CD4-positive, alpha-beta T cell treated with Interleukin-4 for 4 hours (primary cell): ENCODE data around the gene ZFP1.
"Not testable (repeated sequence)": the region's sequence is repeated elsewhere in the genome, so short reads cannot be mapped to it uniquely, and the experiment has no call there.

Source experiments
- DNase-seq: peaks from one replicate; pipeline ENCODE4 v3.0.0-alpha.2; 2020

The ZFP1 gene

DNA sequence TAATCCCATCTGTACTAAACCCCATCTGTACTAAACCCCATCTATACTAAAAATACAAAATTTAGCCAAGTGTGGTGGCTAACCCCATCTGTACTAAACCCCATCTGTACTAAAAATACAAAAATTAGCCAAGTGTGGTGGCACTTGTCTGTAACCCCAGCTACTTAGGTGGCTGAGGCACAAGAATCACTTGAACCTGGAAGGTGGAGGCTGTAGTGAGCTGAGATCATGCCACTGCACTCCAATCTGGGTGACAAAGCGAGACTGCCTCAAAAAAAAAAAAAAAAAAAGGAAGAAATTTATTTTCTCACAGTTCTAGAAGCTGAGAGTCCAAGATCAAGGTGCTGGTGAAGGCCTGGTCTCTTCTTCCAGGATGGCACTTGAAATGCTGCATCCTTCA is 12.1 kb downstream of the ZFP1 start:
- DNase-seq: no peak

DNA sequence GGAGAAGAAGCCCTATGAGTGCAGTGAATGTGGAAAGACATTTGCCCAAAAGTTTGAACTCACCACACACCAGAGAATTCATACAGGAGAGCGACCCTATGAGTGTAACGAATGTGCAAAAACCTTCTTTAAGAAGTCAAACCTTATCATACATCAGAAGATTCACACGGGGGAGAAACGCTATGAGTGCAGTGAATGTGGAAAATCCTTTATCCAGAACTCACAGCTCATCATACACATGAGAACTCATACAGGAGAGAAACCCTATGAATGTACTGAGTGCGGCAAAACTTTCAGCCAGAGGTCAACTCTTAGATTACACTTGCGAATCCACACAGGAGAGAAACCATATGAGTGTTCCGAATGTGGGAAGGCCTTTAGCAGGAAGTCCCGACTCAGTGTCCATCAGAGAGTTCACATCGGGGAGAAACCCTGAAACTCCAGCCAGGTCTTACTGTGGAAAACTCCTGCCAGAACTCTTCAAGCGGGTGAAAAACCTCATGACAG is 21.6 kb downstream of the ZFP1 start:
- DNase-seq: no peak

DNA sequence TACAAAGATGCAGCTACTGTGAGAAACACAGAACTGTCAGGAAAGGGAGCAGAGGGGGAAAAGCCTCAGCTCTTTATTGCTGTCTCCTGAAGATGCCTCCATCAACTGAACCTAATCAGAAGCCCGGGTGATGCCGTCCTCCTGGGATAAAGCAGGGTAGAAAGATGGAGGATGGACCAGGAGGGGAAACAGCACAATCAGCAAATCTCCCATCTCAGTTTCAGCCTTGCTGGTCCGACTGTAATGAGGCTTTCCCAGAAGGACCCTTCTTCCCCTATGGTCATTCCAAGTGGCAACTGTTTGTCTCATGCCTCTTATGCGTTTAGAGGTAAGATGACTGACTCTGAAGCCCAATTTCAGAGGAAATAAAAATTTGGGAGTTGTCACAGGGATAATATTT is 24.3 kb downstream of the ZFP1 start:
- DNase-seq: no peak

DNA sequence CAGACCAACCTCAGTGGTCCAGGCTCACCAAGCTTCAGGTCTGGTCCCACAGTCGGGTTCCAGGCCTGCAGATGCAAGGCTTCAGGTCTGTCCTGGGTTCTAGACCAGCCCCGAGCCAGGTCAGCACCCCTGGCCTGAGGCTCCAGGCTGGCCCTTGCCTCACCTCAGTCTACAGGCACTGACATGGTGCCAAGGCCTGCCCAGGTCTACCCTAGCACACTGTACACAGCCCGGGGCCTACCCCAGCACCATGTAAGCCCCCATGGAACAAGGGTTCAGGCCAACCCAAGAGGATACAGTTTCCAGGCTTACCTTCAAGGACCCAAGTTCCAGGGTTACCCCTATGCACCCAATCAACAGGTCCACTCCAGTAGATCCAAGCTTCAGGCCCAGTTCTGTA is 26.8 kb downstream of the ZFP1 start:
- DNase-seq: no peak

DNA sequence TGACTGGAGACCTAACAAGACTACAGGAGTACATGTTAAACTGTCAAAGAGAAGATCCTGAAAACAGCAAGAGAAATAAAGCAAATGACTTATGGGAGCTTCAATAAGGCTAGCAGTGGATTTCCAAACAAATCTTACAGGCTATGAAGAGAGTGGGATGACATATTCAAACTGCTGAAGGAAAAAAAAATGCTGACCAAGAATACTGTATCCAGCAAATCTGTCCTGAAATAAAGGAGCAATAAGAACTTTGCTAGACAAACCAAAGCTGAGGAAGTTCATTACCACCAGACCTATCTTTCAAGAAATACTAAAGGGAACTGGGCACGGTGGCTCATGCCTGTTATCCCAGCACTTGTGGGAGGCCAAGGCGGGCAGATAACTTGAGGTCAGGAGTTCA is 28.6 kb downstream of the ZFP1 start:
- DNase-seq: no peak

DNA sequence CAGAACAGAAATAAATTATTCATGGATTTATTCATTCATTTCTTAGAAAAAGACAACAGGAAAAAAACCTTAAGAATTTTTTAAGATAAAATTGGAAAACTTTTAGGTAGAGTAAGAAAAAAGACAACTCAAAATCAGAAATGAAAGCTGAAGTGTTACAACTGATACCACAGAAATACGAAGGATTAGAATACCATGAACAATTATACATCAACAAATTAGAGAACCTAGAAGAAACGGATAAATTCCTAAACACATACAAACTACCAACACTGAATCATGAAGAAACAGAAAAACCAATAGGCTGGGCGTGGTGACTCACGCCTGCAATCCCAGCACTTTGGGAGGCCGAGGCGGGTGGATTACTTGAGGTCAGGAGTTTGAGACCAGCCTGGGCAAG is 30.9 kb downstream of the ZFP1 start:
- no peak for DNase-seq

DNA sequence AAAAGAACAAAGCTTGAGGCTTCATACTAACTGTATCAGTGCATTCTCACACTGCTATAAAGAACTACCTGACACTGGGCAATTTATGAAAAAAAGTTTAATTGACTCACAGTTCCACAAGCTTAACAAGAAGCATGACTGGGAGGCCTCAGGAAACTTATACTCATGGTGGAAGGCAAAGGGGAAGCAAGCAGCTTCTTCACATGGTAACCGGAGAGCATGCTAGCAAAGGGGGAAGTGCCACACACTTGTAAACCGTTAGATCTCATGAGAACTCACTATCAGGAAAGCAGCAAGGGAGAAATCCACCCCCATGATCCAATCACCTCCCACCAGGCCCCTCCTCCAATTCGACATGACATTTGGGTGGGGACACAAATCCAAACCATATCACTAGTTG is 33.3 kb downstream of the ZFP1 start:
- no peak for DNase-seq

DNA sequence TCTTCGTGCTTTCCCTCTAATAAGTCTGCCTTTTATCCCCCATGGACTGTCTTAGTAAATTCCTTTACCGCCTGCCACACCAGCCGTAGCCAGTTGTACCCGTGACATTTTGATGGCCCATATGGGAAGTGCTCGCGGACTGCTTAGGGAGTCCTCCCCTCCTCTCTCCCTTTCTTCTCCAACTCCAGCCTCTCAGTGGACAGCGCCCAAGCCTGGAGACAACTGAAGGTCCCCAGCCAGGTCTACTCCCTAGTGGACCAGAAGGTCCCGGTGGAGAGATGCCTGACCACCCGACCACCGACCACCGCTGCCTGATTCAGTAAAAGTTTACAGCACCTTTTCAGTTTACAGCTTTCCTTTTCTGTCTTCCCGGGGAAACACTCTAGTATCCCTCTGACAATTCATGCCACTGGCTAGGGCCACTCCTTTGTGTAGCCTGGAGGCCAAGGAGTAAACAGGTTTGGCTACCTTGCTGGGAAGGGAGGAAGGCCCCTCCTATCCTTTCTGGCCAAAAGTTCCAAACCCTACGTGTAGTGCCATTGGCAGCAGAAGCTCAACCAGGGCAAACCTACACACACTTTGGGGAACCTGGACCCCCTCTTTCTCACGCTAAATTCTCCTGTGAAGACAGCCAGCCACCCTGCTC is 40.6 kb downstream of the ZFP1 start:
- DNase-seq: no peak

DNA sequence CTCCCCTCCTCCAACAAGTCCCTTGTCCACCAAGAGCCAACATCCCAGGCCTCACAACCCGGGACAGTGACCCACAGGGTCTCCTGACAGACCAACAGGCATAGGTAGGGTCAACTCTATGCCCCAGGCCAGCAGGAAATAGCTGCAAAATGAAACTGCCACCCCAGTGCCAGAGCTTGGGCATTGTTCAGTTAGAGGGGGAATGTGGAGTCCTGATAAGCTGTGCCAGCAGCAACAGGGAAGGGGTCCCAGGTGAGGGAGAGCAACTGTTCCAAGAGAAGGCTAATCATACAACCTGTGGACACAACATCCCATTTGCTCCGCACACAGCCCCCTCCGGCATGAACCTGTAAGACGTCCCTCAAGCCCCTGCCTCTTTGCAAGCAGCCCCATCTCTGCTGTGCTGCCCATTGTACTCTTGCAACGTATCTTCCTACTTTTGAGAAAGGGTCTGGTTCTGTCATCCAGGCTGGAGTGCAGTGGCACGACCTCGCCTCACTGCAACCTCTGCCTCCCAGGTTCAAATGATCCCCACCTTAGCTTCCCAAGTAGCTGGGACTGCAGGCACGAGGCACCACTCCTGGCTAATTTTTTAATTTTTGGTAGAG is 41.4 kb downstream of the ZFP1 start:
- no peak for DNase-seq

DNA sequence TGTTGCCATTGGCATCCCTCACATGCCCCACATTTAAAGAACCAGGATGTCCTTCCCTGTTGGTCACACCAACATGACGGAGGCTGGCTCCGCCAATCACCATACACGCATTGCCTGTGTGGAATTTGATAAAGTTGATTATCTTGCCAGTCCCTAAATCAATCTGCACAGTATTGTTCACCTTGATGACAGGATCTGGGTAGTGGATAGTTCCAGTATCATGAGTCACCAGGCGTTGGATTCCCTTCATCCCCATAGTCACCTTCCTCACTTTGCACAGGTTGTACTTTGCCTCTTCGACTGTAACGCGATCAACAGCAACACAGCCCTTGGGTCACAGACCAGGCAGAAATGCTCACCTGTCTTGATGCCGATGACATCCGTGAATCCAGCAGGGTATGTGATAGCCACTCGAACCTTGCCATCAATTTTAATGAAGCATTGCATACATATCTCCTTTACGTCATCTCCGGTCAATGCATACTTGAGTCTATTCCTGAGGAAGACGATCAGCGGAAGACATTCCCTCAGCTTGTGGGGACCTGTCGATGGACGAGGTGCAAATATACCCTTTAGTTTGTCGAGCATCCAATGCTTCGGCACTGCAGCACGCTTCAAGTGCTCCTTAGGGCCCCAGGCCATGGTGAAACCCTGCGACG is 44.4 kb downstream of the ZFP1 start:
- DNase-seq: no peak

DNA sequence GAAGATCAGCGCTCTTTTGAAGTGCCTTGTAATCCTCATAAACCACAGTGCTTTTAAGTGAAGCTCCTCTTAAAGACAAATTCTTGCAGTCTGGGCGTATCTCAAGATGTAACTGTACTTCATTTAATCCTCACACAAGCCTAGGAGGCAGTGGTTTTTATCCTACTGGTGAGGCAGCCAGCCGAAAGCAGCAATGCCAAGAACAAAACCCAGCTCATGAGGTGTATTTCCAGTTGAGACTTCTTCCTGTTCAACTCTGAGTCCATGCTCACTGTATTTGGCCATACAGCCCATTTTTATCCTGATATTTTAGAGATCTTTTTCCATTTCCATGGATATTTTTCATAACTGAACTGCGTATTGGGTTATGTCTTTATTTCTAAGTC is 44.9 kb downstream of the ZFP1 start:
- no peak for DNase-seq

DNA sequence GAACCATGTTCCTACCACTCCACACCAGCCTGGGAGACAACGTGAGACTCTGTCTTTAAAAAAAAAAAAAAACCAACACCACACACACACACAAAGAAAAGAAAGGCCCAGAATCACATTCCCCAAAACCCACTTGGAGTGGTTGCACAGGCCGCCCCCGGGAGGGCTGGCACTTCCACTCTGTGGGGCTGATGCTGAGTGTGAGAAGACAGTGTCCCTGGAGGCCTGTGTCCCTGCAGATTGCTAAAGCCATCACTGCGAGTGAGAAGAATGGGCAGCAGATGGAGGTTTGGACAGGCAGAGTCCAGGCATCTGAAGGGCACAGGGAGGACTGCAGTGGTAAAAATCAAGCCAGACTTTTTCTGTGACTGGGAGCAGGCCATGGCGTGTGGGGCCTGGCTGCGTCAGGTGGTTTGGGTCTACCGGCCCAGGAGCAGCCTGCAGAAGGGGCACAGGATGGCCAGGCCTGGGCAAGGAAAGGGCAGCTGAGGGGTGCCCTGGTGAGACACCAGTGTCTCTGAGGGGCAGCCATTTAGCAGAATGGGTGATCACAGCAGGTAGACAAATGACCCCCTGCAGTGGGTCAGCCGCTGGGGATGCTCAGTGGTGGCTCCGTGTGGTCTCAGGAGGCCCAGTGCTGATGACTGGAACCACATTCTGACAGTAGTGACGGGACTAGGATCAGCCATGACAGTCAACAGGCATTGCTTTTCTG is 45.6 kb downstream of the ZFP1 start:
- no peak for DNase-seq

DNA sequence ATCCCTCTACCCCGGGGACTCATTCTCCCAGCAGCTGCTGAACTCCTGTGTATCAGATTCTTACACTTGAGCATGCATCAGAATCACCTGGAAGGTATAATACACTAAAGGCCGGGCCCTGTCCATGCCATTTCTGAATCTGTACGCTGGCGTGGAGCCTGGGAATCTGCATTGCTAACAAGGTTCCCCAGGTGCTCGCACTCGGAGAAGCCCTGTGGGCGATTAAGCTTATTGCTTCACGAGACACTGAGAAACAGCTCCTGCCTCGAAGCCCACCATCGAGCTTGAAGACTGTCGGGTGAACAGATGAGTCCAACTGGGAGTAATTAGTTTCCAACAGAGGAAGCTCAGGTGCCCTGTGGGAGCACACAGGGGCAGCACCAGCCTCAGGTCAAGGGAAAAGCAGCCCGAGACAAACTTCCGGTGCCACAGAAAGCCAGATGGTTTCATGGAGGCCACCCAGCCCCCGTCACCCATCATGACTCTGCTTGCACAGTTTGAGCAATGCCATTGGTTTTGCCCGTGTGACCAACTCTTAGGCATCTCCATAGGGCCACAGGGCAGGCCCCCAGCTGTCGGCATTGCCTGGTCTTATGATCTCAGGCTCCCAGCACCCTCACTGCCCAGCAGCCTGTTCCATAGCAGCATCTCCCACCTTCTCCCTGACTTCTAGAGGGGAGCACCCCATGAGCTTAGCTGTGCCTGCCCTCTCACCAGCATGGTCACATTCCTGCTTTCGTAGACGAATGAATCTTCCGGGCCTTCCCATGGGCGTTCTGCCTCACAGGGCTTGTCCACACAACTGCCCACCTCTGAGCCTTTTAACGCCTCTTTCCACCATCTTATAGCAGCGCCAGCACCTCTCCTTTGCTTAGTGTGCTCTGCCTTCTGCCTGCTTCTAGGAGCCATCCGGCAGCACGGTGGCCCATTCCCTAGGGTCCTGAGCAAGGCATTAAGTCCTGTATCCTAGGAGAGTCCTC is 47.8 kb downstream of the ZFP1 start:
- DNase-seq: no peak

DNA sequence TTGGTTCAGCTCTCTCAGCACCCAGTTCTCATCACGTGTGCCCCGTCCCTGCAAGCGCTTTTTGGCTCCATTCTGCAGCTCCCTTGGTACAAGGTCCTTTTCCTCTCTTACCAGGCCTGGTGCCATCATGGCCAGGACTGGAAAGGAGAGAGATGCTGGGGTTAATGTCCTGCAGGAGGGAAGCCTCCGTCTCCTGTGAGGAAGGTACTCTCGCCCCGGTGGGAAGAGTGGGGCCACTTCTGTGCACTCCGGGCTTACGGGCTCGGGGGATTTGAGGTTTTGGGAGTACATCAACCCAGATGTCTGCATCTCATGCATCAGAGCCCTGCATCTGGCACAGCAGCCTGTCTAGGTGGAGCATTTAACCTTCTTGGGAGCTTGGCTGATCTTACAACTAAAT is 48.5 kb downstream of the ZFP1 start:
- no peak for DNase-seq

DNA sequence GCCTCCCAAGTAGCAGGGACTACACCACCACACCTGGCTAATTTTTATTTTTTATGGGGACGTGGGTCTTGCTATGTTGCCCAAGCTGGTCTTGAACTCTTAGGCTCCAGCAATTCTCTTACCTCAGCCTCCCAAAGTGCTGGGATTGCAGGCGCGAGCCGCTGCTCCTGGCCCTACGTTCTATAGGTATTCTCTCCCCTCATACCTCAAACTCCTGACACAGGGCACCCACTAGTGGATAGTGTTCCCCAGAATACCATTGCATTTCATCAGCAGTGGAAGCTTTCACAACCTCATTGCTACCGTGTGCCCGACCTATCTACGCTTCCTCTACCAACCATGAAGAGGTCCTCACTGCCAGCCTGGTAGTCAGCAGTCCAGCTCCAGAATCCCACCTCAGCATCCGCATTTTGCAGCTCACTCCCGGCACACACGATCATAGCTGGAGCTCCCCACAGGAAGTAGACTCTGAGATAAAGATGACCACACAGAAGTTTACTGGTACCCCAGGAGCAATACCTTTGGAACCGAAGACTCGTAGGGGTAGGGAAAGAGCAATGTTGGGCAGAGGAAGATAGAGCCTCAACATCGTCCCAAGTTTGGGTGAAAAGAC is 49.3 kb downstream of the ZFP1 start:
- no peak for DNase-seq

DNA sequence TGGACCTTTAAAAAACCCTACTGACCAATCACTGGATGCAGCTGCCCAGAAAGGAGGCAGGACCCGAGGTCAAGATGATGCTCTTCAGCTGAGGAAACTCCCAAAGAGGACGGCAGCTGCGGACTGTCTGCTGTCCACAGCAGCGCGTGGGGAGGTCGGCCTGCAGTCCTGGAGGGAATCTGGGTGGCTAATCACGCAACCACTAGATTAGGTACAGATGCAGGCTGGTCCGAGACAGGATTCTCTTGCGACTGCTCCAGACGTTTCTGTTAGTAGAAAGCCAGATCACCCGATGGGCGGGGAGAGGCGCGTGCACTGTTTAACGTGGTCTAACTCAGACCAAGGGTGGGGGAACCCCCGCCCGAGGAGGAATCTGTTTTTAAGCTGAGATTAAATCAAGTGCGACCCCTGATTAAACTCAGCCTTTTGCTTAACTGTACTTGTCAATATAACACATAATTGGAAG is 49.8 kb downstream of the ZFP1 start:
- no peak for DNase-seq

DNA sequence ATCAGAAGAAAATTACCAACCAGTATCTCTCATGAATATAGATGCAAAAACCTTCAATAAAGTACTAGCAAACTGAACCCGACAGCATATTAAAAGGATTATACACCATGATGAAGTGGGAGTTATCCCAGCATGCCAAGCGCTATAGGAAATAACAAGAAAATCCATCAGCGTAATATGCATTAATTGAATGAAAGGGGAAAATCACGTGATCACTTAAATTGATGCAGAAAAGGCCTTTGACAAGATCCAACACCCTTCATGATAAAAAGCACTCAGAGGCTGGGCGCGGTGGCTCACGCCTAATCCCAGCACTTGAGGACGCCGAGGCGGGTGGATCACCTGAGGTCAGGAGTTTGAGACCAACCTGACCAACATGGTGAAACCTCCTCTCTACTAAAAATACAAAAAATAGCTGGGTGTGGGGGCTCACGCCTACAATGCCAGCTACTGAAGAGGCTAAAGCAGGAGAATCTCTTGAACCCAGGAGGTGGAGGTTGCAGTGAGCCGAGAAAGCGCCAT is 53.8 kb downstream of the ZFP1 start:
- DNase-seq: no peak

DNA sequence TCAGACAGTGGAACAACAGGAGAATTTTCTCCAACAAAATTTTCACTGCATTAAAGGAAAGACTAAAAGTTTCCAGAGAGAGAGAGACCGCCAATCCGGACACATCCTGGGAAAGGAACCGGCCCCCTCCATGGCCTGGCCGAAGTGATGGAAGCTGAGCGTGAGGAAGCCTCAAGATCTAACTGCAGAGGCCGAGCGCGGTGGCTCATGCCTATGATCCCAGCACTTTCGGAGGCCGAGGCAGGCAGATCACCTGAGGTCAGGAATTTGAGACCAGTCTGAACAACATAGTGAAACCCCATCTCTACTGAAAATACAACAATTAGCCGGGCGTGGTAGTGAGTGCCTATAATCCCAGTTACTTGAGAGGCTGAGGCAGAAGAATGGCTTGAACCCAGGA is 54.8 kb downstream of the ZFP1 start:
- no peak for DNase-seq

DNA sequence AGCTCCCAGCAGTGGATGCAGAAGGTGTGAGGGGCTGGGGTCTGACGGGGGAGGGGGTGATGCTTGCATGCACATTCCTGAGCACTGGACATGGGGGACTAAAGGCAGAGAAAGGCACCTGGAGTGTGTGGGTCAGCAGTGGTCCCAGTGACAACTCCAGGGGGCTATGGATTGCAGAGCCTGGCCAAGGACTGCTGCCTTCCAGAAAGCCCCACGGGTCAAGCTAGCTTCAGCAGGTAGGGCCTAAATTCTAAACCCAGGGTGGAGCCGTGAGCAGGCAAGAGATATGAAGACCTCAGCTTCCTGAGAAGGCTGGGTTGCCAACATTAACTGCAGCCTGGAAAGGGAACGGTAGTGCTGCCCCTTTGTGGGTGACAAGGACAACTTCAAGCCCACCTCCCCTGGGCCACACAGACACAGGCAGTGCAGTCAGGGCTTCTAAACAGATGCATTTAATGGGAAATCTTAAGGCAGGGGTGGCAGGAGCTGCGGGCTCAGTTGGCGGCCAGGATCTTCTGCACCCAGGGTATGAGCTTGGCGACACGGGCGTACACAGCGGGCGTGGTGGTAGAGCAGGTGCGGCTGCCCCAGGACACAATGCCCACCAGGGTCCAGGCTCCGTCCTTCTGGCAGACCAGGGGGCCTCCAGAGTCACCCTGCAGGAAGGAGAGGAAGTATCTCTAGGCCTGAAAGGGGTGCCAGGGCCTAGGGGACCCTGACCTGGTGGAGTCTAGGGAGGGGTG is 55.5 kb downstream of the ZFP1 start:
- DNase-seq: no peak

DNA sequence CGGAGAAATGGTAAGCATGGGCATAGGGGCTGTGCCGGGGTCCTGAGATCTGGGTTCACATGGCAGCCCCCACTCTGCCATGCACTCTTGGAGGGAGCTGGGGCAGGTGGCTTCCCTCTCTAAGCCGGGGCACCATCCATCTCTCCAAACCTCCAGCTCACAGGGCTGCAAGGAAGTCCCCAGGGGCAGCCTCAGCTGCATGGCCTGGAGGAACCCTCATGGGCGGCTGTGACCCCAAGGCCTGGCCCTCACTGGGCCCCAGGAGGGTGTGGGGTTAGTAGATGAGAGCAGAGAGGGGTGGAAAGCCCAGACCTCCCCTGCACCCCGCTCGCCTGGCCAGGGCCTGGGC is 56.1 kb downstream of the ZFP1 start:
- DNase-seq: no peak

DNA sequence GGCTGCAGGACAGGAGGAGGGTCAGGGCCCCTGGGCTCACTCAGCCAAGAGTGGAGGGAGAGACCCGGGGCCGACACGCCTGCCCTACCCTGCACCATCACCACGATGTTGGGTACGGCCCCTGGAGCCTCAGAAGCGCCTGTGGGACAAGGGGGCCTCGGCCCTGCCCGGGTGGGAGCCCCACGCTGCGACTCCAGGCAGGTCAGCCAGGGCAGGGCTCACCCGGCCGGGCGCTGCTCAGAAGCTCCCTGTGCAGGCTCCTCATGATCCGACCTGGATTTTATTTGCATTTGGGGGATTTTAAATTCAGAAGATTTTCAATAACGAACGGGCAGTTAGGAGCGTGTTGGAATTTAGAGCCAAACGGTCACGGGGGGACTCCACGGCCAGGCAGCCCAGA is 56.6 kb downstream of the ZFP1 start:
- DNase-seq: not testable (repeated sequence)
